ENCODE data around the gene REEP6.

Gene REEP6

GRCh38 chr19:1481224-1481892 is 9.6 kb upstream of the REEP6 start:
- no peak for DNase-seq (ENCODE audit: low read depth)
- H3K4me3 ChIP-seq (ENCODE audit: control insufficient read depth, low read depth, low read length), result no peak overlapping the region
- TF ChIP-seq CTCF (IDR thresholded peaks at IDR 0.05; ENCODE audit: control insufficient read depth, insufficient read depth, low read depth, low read length, missing control alignments), result no peak

- DNase-seq (ENCODE audit: low read depth), result no peak
- TF ChIP-seq CTCF (IDR thresholded peaks at IDR 0.05; ENCODE audit: control insufficient read depth, insufficient read depth, low read depth, low read length, missing control alignments), result no peak
Measured at GRCh38 chr19:1481893-1482360, 9.1 kb upstream of the REEP6 start.

GRCh38 chr19:1482361-1483130 is 8.4 kb upstream of the REEP6 start:
- H3K4me3 ChIP-seq (ENCODE audit: control insufficient read depth, low read depth, low read length), result no peak overlapping the region
- no peak for DNase-seq (ENCODE audit: low read depth)
- TF ChIP-seq CTCF (IDR thresholded peaks at IDR 0.05; ENCODE audit: control insufficient read depth, insufficient read depth, low read depth, low read length, missing control alignments), result no peak

More at GRCh38 chr19:1481893-1482360, 9.1 kb upstream of the REEP6 start:
- no peak overlapping the region for H3K4me3 ChIP-seq (ENCODE audit: control insufficient read depth, low read depth, low read length)

GRCh38 chr19:1483131-1483978 is 7.6 kb upstream of the REEP6 start:
- no peak for DNase-seq (ENCODE audit: low read depth)
- no peak overlapping the region for H3K4me3 ChIP-seq (ENCODE audit: control insufficient read depth, low read depth, low read length)
- no peak for TF ChIP-seq CTCF (IDR thresholded peaks at IDR 0.05; ENCODE audit: control insufficient read depth, insufficient read depth, low read depth, low read length, missing control alignments)

- no peak overlapping the region for H3K4me3 ChIP-seq (ENCODE audit: control insufficient read depth, low read depth, low read length)
- DNase-seq (ENCODE audit: low read depth), result no peak
- TF ChIP-seq CTCF (IDR thresholded peaks at IDR 0.05; ENCODE audit: control insufficient read depth, insufficient read depth, low read depth, low read length, missing control alignments), result no peak
Measured at GRCh38 chr19:1483979-1484428, 7.0 kb upstream of the REEP6 start.
